Activated naive CD8-positive, alpha-beta T cell treated with anti-CD3 and anti-CD28 coated beads, Interleukin-2, amount 10 ng/mL, durations not matched to agents 7 days and 5 days (primary cell): ENCODE results near the gene FAM221A. TPM values are rescaled to one million over a fixed set of nuclear protein-coding genes. Genes with fewer than 3 reads are reported as not detected.
"Not testable (repeated sequence)": the region's sequence is repeated elsewhere in the genome, so short reads cannot be mapped to it uniquely, and the experiment has no call there.

Source experiments
- ATAC-seq: fragments of 150-1000 bp; cut with Tn5 transposase; one replicate; pipeline ENCODE4 v1.10.0; 2021; ENCODE audit warnings: low read depth, moderate library complexity
- POLR2A ChIA-PET: fragments of 350-600 bp; sonication (Branson Sonifier 250); formaldehyde crosslinking; loops from one replicate; lab custom pipeline; 2021; ENCODE audit warnings: antibody characterized with exemption; lab: Charles Lee
- DNase-seq: peaks from one replicate; pipeline ENCODE4 v3.0.0; 2021
- H3K27ac Mint-ChIP-seq: one replicate; pipeline ENCODE4 v1.8.0; 2022; ENCODE audit warnings: mild to moderate bottlenecking, mixed read lengths
- H3K27me3 Mint-ChIP-seq: one replicate; pipeline ENCODE4 v1.8.0; 2022; ENCODE audit warnings: mild to moderate bottlenecking, moderate library complexity, mixed read lengths
- H3K36me3 Mint-ChIP-seq: one replicate; pipeline ENCODE4 v1.8.0; 2021; ENCODE audit warnings: mild to moderate bottlenecking, mixed read lengths
- H3K4me1 Mint-ChIP-seq: one replicate; pipeline ENCODE4 v1.8.0; 2021; ENCODE audit warnings: mixed read lengths
- H3K4me3 Mint-ChIP-seq: one replicate; pipeline ENCODE4 v1.8.0; 2022; ENCODE audit warnings: mild to moderate bottlenecking, moderate library complexity, mixed read lengths
- H3K9me3 Mint-ChIP-seq: one replicate; pipeline ENCODE4 v1.8.0; 2021; ENCODE audit warnings: mixed read lengths
- total RNA-seq, 2 experiments: library from RNA; stranded (reverse); gene quantifications; one replicate each; pipeline ENCODE4 v1.2.3, GENCODE V29; 2021

The FAM221A gene
- total RNA-seq, 2 experiments from 2014 or later, result 5.8 to 6.2 TPM

DNA sequence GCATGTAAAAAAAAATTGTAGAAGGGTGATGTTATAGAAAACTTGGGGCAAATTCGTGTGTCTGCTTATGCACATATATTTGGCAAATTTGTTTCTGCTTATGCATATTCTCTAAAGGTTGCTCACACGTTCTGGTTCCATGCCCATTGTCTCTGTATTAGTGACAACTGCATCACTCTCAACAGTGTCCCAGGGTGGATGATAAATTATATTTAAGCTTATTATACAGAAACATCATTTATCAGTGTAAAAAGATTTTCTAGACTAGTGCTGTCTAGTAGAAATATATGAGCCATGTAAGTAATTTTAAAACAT, 34.1 kb downstream of the FAM221A start:
- Mint-ChIP-seq H3K27me3 (peaks cover 2% of the 10 kb centered on the region), H3K4me1 (no peaks in the 10 kb centered on the region), H3K36me3 (no peaks in the 10 kb centered on the region), H3K9me3 (no peaks in the 10 kb centered on the region), H3K27ac (no peak overlapping the region), H3K4me3 (no peak overlapping the region)
- DNase-seq (no peak), ATAC-seq (no peak)
- POLR2A ChIA-PET, result no interaction called here

DNA sequence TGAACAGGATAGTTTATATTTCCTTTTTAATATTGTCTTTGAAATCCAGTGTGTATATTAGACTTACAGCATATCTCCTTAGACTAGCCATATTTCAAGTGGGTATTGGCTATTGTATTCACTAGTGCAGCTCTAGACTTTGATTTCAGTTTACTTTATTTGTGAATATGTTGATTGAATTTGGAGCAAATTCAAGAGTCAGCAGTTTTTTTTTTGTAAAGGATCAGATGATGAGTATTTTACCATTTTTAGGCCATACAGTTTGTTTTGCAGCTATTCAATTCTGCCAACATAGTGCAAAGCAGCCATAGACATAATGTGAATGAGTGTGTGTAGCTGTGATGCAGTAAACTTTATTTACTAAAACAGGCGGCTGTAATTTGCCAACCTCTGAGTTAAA, 34.6 kb downstream of the FAM221A start:
- DNase-seq, result no peak
- Mint-ChIP-seq H3K9me3 (no peaks in the 10 kb centered on the region), H3K4me3 (no peak overlapping the region), H3K4me1 (no peaks in the 10 kb centered on the region), H3K27ac (no peak overlapping the region), H3K27me3 (peaks cover 3% of the 10 kb centered on the region), H3K36me3 (no peaks in the 10 kb centered on the region)
- POLR2A ChIA-PET, result no interaction called here
- no peak for ATAC-seq

DNA sequence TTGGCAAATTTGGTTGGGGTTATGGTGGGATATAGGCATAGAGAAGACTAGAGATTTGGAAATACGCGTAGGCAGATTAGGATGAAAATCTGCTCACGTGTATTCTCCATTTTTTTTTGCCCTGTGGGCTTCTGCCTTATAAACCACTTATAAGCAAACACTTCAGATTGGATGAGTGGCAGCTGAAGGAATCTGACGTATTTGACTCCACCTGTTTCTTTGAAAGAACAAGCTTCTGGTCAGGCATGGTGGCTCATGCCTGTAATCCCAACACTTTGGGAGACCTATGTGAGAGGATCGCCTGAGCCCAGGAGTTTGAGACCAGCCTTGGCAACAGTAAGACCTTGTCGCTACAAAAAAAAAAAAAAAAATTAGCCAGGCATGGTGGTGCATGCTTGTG, 35.1 kb downstream of the FAM221A start:
- no peak overlapping the region for H3K27ac Mint-ChIP-seq
- POLR2A ChIA-PET, result no interaction called here
- ATAC-seq (no peak), DNase-seq (no peak)
- no peak overlapping the region for H3K4me3 Mint-ChIP-seq
- H3K36me3 Mint-ChIP-seq, result no peaks in the 10 kb centered on the region
- peaks cover 3% of the 10 kb centered on the region for H3K27me3 Mint-ChIP-seq
- no peaks in the 10 kb centered on the region for H3K9me3 Mint-ChIP-seq
- H3K4me1 Mint-ChIP-seq, result no peaks in the 10 kb centered on the region

DNA sequence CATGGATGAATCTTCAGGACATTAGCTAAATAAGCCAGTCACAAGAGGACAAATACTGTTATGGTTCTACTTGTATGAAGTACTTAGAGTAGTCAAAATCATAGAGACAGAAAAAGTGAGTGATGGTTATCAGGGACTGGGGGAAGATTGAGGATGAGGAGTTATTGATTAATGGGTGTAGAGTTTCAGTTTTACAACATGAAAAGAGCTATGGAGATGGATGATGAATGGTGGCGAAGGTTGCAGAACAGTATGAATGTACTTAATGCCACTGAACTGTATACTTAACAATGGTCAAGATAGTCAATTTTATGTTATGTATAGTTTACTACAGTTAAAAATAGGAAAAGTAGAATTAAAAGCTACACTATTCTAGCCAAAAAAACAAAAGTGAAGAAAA, 37.8 kb downstream of the FAM221A start:
- DNase-seq (no peak), ATAC-seq (no peak)
- Mint-ChIP-seq H3K4me3 (no peak overlapping the region), H3K4me1 (no peaks in the 10 kb centered on the region), H3K27me3 (peaks cover 3% of the 10 kb centered on the region), H3K9me3 (no peaks in the 10 kb centered on the region), H3K36me3 (no peaks in the 10 kb centered on the region), H3K27ac (no peak overlapping the region)
- POLR2A ChIA-PET, result no interaction called here

DNA sequence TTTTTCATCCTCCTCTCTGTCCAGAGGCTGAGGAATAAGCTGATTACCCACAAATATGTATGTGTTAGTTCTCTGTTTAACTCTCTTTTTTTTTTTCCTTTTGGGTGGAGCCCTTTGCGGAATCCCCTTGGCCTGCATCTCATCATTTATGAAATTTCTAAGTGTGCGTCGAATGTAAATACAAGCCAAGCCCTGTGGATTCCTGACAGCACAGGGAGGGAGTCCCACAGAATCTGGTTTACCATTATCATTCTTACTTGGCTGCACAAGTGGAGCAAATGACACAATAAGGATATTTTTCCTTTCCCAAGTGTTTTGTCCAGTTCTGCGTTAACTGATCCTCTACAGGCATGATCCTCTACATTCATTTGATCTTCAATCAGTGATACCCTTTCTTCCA, 41.5 kb downstream of the FAM221A start:
- Mint-ChIP-seq H3K9me3 (no peaks in the 10 kb centered on the region), H3K27ac (no peak overlapping the region), H3K36me3 (no peaks in the 10 kb centered on the region), H3K4me3 (no peak overlapping the region), H3K4me1 (no peaks in the 10 kb centered on the region), H3K27me3 (peaks cover 3% of the 10 kb centered on the region)
- POLR2A ChIA-PET, result no interaction called here
- no peak for DNase-seq
- ATAC-seq, result no peak

DNA sequence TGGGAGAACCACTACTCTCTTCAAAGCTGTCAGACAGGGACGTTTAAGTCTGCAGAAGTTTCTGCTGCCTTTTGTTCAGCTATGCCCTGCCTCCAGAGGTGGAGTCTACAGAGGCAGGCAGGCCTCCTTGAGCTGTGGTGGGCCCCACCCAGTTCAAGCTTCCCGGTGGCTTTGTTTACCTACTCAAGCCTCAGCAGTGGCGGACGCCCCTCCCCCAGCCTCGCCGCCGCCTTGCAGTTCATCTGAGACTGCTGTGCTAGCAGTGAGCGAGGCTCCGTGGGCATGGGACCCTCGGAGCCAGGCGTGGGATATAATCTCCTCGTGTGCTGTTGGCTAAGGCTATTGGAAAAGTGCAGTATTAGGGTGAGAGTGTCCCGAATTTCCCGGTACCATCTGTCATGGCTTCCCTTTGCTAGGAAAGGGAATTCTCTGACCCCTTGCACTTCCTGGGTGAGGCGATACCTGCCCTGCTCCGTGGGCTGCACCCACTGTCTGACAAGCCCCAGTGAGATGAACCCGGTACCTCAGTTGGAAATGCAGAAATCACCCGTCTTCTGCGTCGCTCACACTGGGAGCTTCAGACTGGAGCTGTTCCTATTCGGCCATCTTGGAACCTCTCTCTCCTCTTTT, 42.7 kb downstream of the FAM221A start:
- ATAC-seq, H3K4me3 Mint-ChIP-seq, H3K4me1 Mint-ChIP-seq, H3K36me3 Mint-ChIP-seq, H3K27ac Mint-ChIP-seq, H3K9me3 Mint-ChIP-seq, H3K27me3 Mint-ChIP-seq, DNase-seq, POLR2A ChIA-PET: not testable (repeated sequence)

DNA sequence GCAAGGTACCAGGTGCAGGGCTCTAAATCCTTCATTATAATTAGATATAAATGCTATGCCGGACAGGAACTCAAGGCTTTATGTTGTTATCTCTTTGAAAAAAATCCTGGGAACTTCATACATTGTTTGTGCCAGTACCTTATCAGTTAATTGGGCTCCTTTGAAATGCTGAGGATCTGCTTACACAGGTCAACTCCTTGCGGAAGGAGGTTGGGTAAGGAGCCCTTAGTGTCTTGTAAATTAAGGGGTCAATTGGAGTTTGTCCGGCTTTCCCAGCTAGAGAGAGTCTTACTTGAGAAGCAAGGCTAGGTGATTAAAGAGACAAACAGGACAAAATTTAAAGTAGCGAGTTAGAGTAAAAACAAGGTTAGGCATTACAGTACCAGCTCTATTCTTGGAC, 44.1 kb downstream of the FAM221A start:
- not testable (repeated sequence) for H3K9me3 Mint-ChIP-seq, H3K36me3 Mint-ChIP-seq

DNA sequence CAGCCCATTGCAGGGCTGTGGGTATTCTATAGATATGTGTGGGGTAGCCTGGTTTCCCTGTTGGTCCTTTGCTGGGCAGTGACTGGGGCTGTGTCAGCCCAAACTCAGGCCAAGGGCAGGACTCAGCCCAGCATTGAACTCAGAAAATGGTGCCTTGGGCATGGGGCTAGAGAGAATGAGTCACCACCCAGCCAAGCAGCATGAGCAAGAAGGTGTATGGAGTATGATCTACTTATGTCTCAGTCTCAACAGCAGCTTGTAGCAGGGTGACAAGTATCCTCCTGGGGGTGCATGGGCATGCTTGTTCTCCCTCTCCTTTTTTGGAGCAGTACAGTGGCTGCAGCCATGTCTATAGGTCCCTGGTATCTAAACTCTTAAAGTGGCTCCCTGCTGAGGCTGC, 62.1 kb downstream of the FAM221A start:
- Mint-ChIP-seq H3K27me3 (no peaks in the 10 kb centered on the region), H3K36me3 (no peaks in the 10 kb centered on the region), H3K4me1 (no peaks in the 10 kb centered on the region), H3K9me3 (peaks cover 7% of the 10 kb centered on the region), H3K27ac (no peak overlapping the region), H3K4me3 (no peak overlapping the region)
- ATAC-seq (no peak), DNase-seq (no peak)
- POLR2A ChIA-PET, result no interaction called here

More for the DNA sequence above, 44.1 kb downstream of the FAM221A start:
- H3K4me1 Mint-ChIP-seq, H3K27ac Mint-ChIP-seq, DNase-seq, ATAC-seq, POLR2A ChIA-PET, H3K4me3 Mint-ChIP-seq, H3K27me3 Mint-ChIP-seq: not testable (repeated sequence)

DNA sequence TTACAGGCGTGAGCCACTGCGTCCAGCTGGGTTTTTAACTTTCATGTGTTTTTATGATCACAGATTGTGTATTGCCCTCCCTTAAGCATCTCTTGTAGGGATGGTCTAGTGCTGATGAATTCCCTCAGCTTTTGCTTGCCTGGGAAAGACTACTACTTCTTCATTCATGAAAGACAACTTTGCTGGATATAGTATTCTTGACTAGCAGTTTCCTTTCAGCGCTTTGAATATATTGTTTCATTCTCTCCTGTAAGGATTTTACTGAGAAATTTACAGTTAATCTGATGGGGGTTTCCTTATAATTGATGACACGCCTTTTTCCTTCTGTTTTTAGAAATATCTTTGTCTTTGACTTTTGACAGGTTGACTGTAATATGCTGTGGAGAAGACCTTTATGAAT, 63.2 kb downstream of the FAM221A start:
- ATAC-seq (no peak), DNase-seq (no peak)
- no peaks in the 10 kb centered on the region for H3K27me3 Mint-ChIP-seq
- no peak overlapping the region for H3K4me3 Mint-ChIP-seq
- H3K9me3 Mint-ChIP-seq, result peaks cover 7% of the 10 kb centered on the region
- POLR2A ChIA-PET, result no interaction called here
- H3K4me1 Mint-ChIP-seq, result no peaks in the 10 kb centered on the region
- H3K36me3 Mint-ChIP-seq, result no peaks in the 10 kb centered on the region
- H3K27ac Mint-ChIP-seq, result no peak overlapping the region

DNA sequence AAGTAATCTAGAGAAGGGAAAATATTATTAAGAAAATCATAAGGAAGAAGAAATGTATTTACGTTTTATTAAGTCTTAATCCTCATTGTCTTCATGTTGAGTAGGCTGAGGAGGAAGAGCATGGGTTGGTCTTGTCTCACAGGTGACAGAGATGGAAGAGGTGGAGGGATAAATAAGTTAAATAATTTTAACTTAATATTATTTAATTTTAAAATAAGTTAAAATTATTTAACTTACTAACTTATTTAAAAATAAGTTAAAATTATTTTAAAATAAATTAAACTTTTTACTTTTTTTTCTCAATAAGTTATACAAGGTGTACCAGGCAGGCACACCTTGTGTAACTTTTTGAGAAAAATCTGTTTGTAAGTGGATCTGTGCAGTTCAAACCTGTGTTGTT, 66.6 kb downstream of the FAM221A start:
- no peaks in the 10 kb centered on the region for H3K36me3 Mint-ChIP-seq
- POLR2A ChIA-PET, result no interaction called here
- no peak overlapping the region for H3K27ac Mint-ChIP-seq
- no peaks in the 10 kb centered on the region for H3K4me1 Mint-ChIP-seq
- DNase-seq, result no peak
- peaks cover 9% of the 10 kb centered on the region for H3K9me3 Mint-ChIP-seq
- H3K27me3 Mint-ChIP-seq, result no peaks in the 10 kb centered on the region
- no peak for ATAC-seq
- H3K4me3 Mint-ChIP-seq, result no peak overlapping the region

DNA sequence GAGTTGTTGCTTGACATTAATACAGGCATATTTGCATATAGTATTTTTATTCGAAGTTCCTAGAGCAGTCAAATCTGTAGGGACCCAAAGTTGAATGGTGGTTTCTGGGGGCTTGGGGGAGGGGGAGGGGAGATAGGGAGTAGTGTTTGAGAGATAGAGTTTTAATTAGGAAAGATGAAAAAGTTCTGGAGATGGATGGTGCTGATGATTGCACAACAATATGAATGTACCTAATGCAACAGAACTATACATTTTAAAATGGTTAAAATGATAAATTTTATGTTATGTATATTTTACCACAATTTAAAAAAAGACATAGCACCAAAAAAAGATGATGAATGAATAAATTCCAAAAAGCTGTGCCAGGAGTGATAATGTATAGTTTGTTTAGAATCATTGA, 71.9 kb downstream of the FAM221A start:
- Mint-ChIP-seq H3K4me1 (no peaks in the 10 kb centered on the region), H3K4me3 (no peak overlapping the region), H3K9me3 (peaks cover 2% of the 10 kb centered on the region), H3K27me3 (no peaks in the 10 kb centered on the region), H3K27ac (no peak overlapping the region), H3K36me3 (no peaks in the 10 kb centered on the region)
- ATAC-seq (no peak), DNase-seq (no peak)
- POLR2A ChIA-PET, result no interaction called here

Other genes starting within 250 kb of the FAM221A start
- under 1 TPM; 0.37 to 0.94 TPM for gene IGF2BP3, start 209.7 kb upstream of the FAM221A start, total RNA-seq
- 100 to 1,000 TPM; 119 to 130 TPM for gene TRA2A, start 148.2 kb upstream of the FAM221A start, total RNA-seq
- gene CCDC126, start 82.8 kb upstream of the FAM221A start, total RNA-seq, result 10 to 100 TPM in 1 of 2 experiments, 1 to 10 TPM in 1; 10.0 to 11.8 TPM
- gene STK31, start 30.0 kb downstream of the FAM221A start, total RNA-seq, result under 1 TPM; 0.48 to 0.80 TPM